Heart left ventricle (tissue), 16 donors: ENCODE measurements around the gene EPHA5. TPM values are rescaled to one million over a fixed set of nuclear protein-coding genes. Genes with fewer than 3 reads are reported as not detected.

Experiments
- ATAC-seq, 4 donors: fragments of 200-7000 bp; cut with Tn5 transposase; one replicate each; pipeline ENCODE4 v1.9.1; 2020 to 2022; ENCODE audit warnings: moderate library complexity in 4 of 4, mild to moderate bottlenecking in 3 of 4, moderate number of reproducible peaks in 1 of 4
- DNase-seq, 5 donors: peaks; one replicate each; pipeline ENCODE4 v3.0.0-alpha.2; 2020
- H3K27ac ChIP-seq, 12 donors: fragments of 200-600 bp; sonication (generic) in 4 of 12; one replicate each; pipeline versions ENCODE4 v1.5.0 to v1.8.0; 2016 to 2022; ENCODE audit warnings: mild to moderate bottlenecking in 2 of 12
- H3K27me3 ChIP-seq, 9 donors: fragments of 200-600 bp; sonication (generic) in 2 of 9; one replicate each; pipeline versions ENCODE4 v1.5.1 to v1.8.0; 2016 to 2022; ENCODE audit warnings: mild to moderate bottlenecking in 3 of 9
- H3K36me3 ChIP-seq, 9 donors: fragments of 200-600 bp; sonication (generic) in 2 of 9; one replicate each; pipeline versions ENCODE4 v1.5.0 to v1.8.0; 2018 to 2022; ENCODE audit warnings: mild to moderate bottlenecking in 2 of 9
- H3K4me1 ChIP-seq, 12 donors: fragments of 200-600 bp; sonication (generic) in 4 of 12; one replicate each; pipeline versions ENCODE4 v1.5.0 to v1.8.0; 2016 to 2022; ENCODE audit warnings: mild to moderate bottlenecking in 3 of 12
- H3K4me3 ChIP-seq, 12 donors: fragments of 200-600 bp; sonication (generic) in 4 of 12; one replicate each; pipeline versions ENCODE4 v1.5.0 to v1.8.0; 2017 to 2022; ENCODE audit warnings: mild to moderate bottlenecking in 9 of 12, moderate library complexity in 4 of 12
- H3K9me3 ChIP-seq, 12 donors: fragments of 200-600 bp; sonication (generic) in 4 of 12; one replicate each; pipeline versions ENCODE4 v1.5.0 to v1.8.0; 2016 to 2022; ENCODE audit warnings: mild to moderate bottlenecking in 1 of 12
- POLR2A ChIP-seq, 2 donors: fragments of 450-650 bp; IDR thresholded peaks; one replicate each; pipeline ENCODE4 v1.6.1; 2017; ENCODE audit warnings: antibody characterized with exemption in 2 of 2, mild to moderate bottlenecking in 2 of 2, moderate library complexity in 2 of 2
- WGBS, 4 donors: extraction: QIAGEN DNeasy Blood & Tissue Kit in 2 of 4; methylation state at CpG; one replicate each; pipeline versions ENCODE4 v1.1.5 to v1.1.7; 2013 to 2018; 5-methylcytosine and 5-hydroxymethylcytosine counted together
- intact Hi-C, 10 donors: fragments of 100-400 bp; cut with DNase I; formaldehyde crosslinking; loops; one replicate each; pipeline versions ENCODE4 v1.11.1 to v1.14.2; 2022
- polyA plus RNA-seq, 2 donors: library from polyadenylated mRNA; stranded (reverse); fragments of 200-250 nt; gene quantifications; one replicate each; pipeline ENCODE4 v1.2.3, GENCODE V29; 2013
- total RNA-seq, 9 donors: library from RNA; depleted of rRNA in 2 of 9; stranded (reverse); fragments of >200 nt in 2 of 9; fragmentation: NEBNext Ultra II Directional in 3 of 9; extraction: Animal tissue kit (Norgen Biotek cat#: 25700) in 3 of 9; gene quantifications; one replicate each; pipeline versions ENCODE4 v1.1.0 to v1.2.4, GENCODE V29; 2016 to 2023
- TF ChIP-seq, protein P1 (sequence below), 12 donors: fragments of 200-600 bp; sonication (generic) in 4 of 12; IDR thresholded peaks; one replicate each; pipeline versions ENCODE4 v1.5.0 to v1.8.0; 2018 to 2022; ENCODE audit warnings: antibody characterized with exemption in 12 of 12, mild to moderate bottlenecking in 5 of 12
- donor health status: ischemic (EF 13 %, LVEDD 7.1; RV severe dilation, severe dysfunction).
- donor health status: healthy with polysubstance abuse.
- donor health status: DM: no; HTN: yes; CAD: no.
- donor health status: DM: no; HTN: no; CAD: no.
- donor health status: ischemic (EF 25% LVEDD 6.9; RV normal size, moderate dysfunction).
- donor health status: ischemic (EF 25% LVEDD 5.7; RV mildly dilated, moderate dysfunction).
- donor health status: healthy.
- donor health status: DM: yes; HTN: yes; CAD: no.
- donor health status: ischemic (EF 35%, LVEDD 5.7; RV mildly dilated, moderate dysfunction).
- donor health status: nonischemic (EF 11% LVEDD 7.7; RV severe dilation, severe dysfunction).
- donor health status: DM: yes; HTN: yes; CAD: no.
- donor health status: PGD.
- donor health status: ischemic (EF 29% LVEDD 5.4; RV normal size, mild dysfunction).
- donor health status: nonischemic (EF 23%, LVEDD 6.1; RV moderate dilation, normal function).

Gene EPHA5
- total and polyA plus RNA-seq, 11 donors = 0.01 to 0.56 (median 0.12) TPM; not detected in 2

DNA sequence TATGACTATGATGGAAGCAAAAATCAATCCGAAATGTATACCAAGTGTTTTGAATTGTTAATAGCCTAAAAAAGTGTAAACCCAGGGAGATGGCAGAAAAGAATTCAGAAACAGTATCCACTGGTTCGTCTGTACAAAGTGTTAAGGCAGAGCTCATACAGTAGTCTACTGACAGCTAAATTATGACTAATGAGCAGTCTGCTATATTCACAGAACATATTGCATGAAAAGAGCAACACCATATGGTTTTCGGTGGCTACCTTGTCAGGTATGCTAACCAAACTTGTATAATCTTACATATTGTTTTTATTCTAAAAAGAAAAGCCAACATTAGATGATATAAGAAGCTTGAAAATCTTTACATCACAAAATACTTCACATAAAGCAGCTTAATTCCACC is 18.5 kb downstream of the EPHA5 start:
- Histone ChIP-seq H3K27ac (no peak overlapping the region), H3K4me1 (no peaks in the 10 kb centered on the region), H3K4me3 (no peak overlapping the region), H3K36me3 (no peaks in the 10 kb centered on the region), H3K27me3 (no peaks in the 10 kb centered on the region), H3K9me3 (no peaks in the 10 kb centered on the region)
- DNase-seq = no peak
- TF ChIP-seq, protein P1, sequence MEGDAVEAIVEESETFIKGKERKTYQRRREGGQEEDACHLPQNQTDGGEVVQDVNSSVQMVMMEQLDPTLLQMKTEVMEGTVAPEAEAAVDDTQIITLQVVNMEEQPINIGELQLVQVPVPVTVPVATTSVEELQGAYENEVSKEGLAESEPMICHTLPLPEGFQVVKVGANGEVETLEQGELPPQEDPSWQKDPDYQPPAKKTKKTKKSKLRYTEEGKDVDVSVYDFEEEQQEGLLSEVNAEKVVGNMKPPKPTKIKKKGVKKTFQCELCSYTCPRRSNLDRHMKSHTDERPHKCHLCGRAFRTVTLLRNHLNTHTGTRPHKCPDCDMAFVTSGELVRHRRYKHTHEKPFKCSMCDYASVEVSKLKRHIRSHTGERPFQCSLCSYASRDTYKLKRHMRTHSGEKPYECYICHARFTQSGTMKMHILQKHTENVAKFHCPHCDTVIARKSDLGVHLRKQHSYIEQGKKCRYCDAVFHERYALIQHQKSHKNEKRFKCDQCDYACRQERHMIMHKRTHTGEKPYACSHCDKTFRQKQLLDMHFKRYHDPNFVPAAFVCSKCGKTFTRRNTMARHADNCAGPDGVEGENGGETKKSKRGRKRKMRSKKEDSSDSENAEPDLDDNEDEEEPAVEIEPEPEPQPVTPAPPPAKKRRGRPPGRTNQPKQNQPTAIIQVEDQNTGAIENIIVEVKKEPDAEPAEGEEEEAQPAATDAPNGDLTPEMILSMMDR (IDR thresholded peaks at IDR 0.05) = no peak
- TF ChIP-seq POLR2A (IDR thresholded peaks at IDR 0.05) = no peak
- ATAC-seq = no peak
- 62 to 73% (median 67%) methylated on average over 3 of the region's 3 CpGs for WGBS, 4 donors
- intact Hi-C loops = no loop called here

DNA sequence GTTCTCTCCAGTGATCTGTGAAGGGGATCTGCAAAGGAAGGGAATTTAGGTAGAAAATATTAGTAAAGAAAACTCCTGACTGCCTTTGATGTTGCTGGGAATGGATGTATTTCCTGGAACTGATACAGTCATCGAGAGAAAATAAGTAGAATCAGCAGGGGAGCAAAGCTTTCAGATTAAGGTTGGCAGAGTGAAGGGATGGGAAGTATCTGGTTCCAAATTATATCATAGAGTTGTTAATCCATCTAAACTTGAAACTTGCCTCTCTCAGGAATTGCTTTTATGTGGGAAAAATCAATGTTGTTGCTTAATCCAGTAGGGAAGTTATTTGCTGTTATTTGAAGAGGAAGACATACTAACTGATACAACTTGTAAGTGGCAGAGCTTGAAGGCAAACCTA is 19.3 kb downstream of the EPHA5 start:
- DNase-seq (no peak), ATAC-seq (no peak)
- intact Hi-C loops = no loop called here
- Histone ChIP-seq H3K36me3 (no peaks in the 10 kb centered on the region), H3K4me1 (no peaks in the 10 kb centered on the region), H3K9me3 (no peaks in the 10 kb centered on the region), H3K27ac (no peak overlapping the region), H3K4me3 (no peak overlapping the region), H3K27me3 (no peaks in the 10 kb centered on the region)
- 26 to 32% (median 29%) methylated on average over 1 of the region's 1 CpG for WGBS, 4 donors
- TF ChIP-seq, protein P1 (IDR thresholded peaks at IDR 0.05) = no peak
- no peak for TF ChIP-seq POLR2A (IDR thresholded peaks at IDR 0.05)

DNA sequence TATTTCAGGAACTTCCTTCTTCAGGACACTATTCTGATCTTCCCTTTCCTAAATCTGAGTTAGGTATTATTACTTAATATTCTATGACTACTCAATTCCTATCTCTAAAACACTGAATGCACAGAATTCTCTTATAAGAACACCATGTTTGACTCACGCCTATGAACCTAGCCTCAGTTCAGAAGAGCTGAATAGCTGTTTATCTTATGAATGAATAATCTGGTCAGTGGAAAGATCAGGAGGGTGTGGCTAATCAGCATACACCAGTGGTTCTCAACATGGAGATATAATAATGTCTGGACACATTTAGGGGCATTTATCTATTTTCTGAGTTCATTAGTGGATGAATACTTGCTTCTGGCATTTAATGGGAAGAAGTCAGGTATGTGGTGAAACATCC is 24.2 kb downstream of the EPHA5 start:
- Histone ChIP-seq H3K4me3 (no peak overlapping the region), H3K9me3 (no peaks in the 10 kb centered on the region), H3K36me3 (no peaks in the 10 kb centered on the region), H3K27ac (no peak overlapping the region), H3K4me1 (no peaks in the 10 kb centered on the region), H3K27me3 (no peaks in the 10 kb centered on the region)
- TF ChIP-seq, protein P1 (IDR thresholded peaks at IDR 0.05) = no peak
- TF ChIP-seq POLR2A (IDR thresholded peaks at IDR 0.05) = no peak
- ATAC-seq = no peak
- no peak for DNase-seq
- 65 to 91% (median 82%) methylated on average over 1 of the region's 1 CpG for WGBS, 4 donors
- intact Hi-C loops = no loop called here

DNA sequence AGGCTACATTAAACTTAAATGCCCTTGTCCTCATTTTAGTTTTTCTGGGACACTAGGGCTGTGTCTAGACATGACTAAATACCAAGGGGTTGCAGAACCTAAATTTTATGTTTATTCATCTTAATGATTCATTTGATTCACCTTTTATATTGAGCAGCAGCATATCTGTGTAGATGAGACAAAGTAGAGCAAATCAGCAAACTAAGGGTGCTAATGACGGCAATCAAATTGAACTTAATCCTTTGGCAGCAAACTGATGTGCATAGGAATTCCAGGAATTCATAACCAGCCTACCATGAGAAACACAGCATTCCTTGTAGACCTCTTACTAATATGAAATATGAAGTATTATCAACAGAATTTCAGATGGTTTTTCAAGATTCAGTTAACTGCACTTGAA is 25.1 kb downstream of the EPHA5 start:
- DNase-seq = no peak
- intact Hi-C loops = no loop called here

More for the DNA sequence above, 25.1 kb downstream of the EPHA5 start:
- H3K27me3 ChIP-seq = no peaks in the 10 kb centered on the region
- TF ChIP-seq, protein P1 (IDR thresholded peaks at IDR 0.05) = no peak
- TF ChIP-seq POLR2A (IDR thresholded peaks at IDR 0.05) = no peak
- no peaks in the 10 kb centered on the region for H3K9me3 ChIP-seq
- no peaks in the 10 kb centered on the region for H3K36me3 ChIP-seq
- ATAC-seq = no peak
- 39 to 52% (median 48%) methylated on average over 1 of the region's 1 CpG for WGBS, 4 donors
- no peak overlapping the region for H3K4me3 ChIP-seq
- H3K27ac ChIP-seq = no peak overlapping the region
- H3K4me1 ChIP-seq = no peaks in the 10 kb centered on the region
